ENCODE results near the gene ZNF227.
"Not testable (repeated sequence)": the region's sequence is repeated elsewhere in the genome, so short reads cannot be mapped to it uniquely, and the experiment has no call there.

GRCh38 chr19:44219926-44220325, 7.6 kb downstream of the ZNF227 start:
- TF ChIP-seq EZH2 (IDR thresholded peaks at IDR 0.05; ENCODE audit: borderline replicate concordance, low read depth, low read length, severe bottlenecking); CTCF (IDR thresholded peaks at IDR 0.05; ENCODE audit: borderline replicate concordance, extremely low read depth, low read length, poor library complexity, severe bottlenecking): not testable (repeated sequence)

Measured in DND-41 (cell line).